Neutrophil (primary cell): ENCODE measurements around the gene BGN.

ENCODE experiments used
- H3K27ac ChIP-seq: fragments of 200-600 bp; sonication (generic); 2 replicates; pipeline ENCODE4 v1.5.1; 2016; ENCODE audit warnings: mild to moderate bottlenecking, moderate library complexity
- H3K27me3 ChIP-seq: fragments of 200-600 bp; sonication (generic); 2 replicates; pipeline ENCODE4 v1.6.0; 2016; ENCODE audit warnings: mild to moderate bottlenecking
- H3K36me3 ChIP-seq: fragments of 200-600 bp; sonication (generic); 2 replicates; pipeline ENCODE4 v1.5.1; 2017
- H3K4me1 ChIP-seq, 2 experiments: fragments of 200-600 bp in 1 of 2; sonication (generic) in 1 of 2; 1 replicate in 1 of 2; 2 replicates in 1 of 2; pipeline versions ENCODE4 v1.5.1 to v1.6.1; 2013 to 2016; ENCODE audit warnings: low read depth in 1 of 2, low read length in 1 of 2, mild to moderate bottlenecking in 1 of 2, moderate library complexity in 1 of 2; ENCODE audit not compliant: control insufficient read depth in 1 of 2, insufficient read depth in 1 of 2
- H3K4me3 ChIP-seq, 2 experiments: fragments of 200-600 bp in 1 of 2; sonication (generic) in 1 of 2; 1 replicate in 1 of 2; 2 replicates in 1 of 2; pipeline ENCODE4 v1.5.1; 2013 to 2016; ENCODE audit warnings: low read depth in 1 of 2, low read length in 1 of 2, mild to moderate bottlenecking in 1 of 2, moderate library complexity in 1 of 2
- H3K9me3 ChIP-seq: fragments of 200-600 bp; sonication (generic); 2 replicates; pipeline ENCODE4 v1.5.1; 2016
- TF ChIP-seq, protein P1 (sequence below): fragments of 200-600 bp; sonication (generic); IDR thresholded peaks from 2 replicates; pipeline ENCODE4 v1.5.1; 2016; ENCODE audit warnings: antibody characterized with exemption

Gene BGN

DNA sequence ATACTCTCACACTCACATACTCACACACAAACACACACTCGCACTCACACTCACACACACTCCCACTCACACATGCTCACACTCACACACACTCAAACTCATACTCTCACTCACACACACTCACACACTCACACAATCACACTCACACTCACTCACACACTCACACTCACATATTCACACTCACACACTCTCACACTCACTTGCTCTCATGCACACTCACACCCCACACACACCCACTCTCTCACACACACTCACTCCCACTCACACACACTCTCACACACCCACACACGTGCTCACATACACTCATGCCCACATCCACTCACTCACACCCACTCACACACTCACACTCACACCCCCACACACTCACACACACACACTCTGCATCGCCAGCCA lies 17.7 kb downstream of the BGN start:
- Histone ChIP-seq H3K27me3 (peaks cover 23% of the 10 kb centered on the region), H3K27ac (no peak overlapping the region), H3K4me3 (no peak overlapping the region), H3K9me3 (no peaks in the 10 kb centered on the region), H3K4me1 (no peaks in the 10 kb centered on the region), H3K36me3 (no peaks in the 10 kb centered on the region)
- TF ChIP-seq, protein P1, sequence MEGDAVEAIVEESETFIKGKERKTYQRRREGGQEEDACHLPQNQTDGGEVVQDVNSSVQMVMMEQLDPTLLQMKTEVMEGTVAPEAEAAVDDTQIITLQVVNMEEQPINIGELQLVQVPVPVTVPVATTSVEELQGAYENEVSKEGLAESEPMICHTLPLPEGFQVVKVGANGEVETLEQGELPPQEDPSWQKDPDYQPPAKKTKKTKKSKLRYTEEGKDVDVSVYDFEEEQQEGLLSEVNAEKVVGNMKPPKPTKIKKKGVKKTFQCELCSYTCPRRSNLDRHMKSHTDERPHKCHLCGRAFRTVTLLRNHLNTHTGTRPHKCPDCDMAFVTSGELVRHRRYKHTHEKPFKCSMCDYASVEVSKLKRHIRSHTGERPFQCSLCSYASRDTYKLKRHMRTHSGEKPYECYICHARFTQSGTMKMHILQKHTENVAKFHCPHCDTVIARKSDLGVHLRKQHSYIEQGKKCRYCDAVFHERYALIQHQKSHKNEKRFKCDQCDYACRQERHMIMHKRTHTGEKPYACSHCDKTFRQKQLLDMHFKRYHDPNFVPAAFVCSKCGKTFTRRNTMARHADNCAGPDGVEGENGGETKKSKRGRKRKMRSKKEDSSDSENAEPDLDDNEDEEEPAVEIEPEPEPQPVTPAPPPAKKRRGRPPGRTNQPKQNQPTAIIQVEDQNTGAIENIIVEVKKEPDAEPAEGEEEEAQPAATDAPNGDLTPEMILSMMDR, result no peak

DNA sequence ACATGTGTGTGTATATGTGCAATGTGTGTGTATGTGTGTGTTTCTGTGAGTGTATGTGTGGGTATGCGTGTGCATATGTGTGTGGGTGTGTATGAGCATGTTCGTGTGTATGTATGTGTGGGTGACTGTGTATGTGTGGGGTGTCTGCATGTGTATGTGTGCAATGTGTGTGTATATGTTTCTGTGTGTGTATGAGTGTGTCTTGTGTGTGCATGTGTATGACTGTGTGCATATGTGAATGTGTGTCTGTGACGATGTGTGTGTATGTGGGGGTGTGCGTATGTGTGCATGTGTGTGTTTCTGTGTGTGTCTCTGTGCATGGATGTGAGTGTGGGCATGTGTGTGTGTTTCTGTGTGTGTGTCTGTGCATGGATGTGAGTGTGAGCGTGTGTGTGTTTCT lies 18.5 kb downstream of the BGN start:
- no peak overlapping the region for H3K4me3 ChIP-seq
- H3K27ac ChIP-seq, result no peak overlapping the region
- TF ChIP-seq, protein P1, result no peak
- H3K4me1 ChIP-seq, result no peaks in the 10 kb centered on the region
- peaks cover 31% of the 10 kb centered on the region for H3K27me3 ChIP-seq
- H3K36me3 ChIP-seq, result no peaks in the 10 kb centered on the region
- no peaks in the 10 kb centered on the region for H3K9me3 ChIP-seq

DNA sequence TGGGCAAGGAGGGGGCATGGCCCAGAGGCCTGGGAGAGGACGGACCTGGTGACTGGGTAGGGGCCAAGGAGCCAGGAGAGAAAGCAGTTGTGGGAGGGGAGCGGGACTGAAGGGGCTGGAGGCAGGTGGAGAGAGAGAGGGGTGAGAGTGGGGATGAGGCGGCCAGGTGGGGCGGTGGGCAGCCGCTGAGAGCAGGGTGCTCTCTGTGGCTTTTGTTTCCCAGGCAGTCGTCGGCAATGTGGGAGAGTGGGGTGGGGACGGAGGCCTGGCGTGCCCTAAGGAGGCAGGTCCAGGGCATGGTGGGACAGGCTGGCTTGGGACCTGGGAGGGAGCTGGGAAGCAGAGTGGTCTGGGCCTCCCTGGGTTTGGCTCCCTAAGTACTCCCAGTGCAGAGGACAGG lies 19.5 kb downstream of the BGN start:
- Histone ChIP-seq H3K4me3 (no peak overlapping the region), H3K4me1 (no peaks in the 10 kb centered on the region), H3K27ac (no peak overlapping the region), H3K27me3 (peaks cover 41% of the 10 kb centered on the region), H3K36me3 (no peaks in the 10 kb centered on the region), H3K9me3 (no peaks in the 10 kb centered on the region)
- TF ChIP-seq, protein P1, result no peak

DNA sequence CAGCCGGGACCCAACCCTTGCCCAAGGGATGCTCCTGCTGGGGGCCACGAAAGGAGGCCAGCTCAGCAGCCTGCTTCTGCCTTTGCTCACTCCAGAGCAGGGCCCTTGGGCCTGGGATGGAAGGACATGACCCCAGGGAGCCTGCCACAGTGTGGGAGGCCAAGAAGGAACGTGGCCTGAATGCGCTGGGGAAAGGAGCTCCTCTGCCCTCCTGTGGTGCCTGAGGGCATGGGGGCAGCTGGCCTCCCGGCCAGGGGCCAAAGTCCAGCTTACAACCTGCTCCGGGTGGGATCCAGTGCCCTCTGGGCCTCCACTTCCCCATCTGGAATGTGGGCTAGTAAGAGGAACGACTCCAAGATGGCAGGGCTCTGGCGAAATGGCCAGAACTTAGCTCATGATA lies 20.7 kb downstream of the BGN start:
- peaks cover 52% of the 10 kb centered on the region for H3K27me3 ChIP-seq
- no peak overlapping the region for H3K4me3 ChIP-seq
- no peaks in the 10 kb centered on the region for H3K4me1 ChIP-seq
- TF ChIP-seq, protein P1, result no peak
- H3K9me3 ChIP-seq, result no peaks in the 10 kb centered on the region
- no peak overlapping the region for H3K27ac ChIP-seq
- H3K36me3 ChIP-seq, result no peaks in the 10 kb centered on the region

DNA sequence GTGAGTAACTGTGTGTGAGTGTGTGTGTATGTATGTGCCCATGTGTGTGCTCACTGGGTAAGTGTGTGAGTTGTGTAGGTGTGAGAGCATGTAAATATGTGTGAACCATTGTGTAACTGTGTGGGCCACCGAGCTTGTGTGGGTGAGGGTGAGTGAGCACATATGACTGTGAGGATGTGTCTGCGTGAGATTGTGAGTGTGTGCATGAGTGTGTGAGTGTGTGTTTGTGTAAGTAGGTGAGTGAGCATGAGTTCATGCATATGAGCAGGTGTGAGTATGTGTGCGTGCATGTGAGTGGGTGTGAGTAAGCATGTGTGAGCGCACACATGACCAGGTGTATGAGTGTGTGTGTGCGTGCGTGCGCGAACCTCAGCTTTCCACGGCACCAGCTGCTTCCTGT lies 21.3 kb downstream of the BGN start:
- no peaks in the 10 kb centered on the region for H3K9me3 ChIP-seq
- H3K36me3 ChIP-seq, result no peaks in the 10 kb centered on the region
- H3K27ac ChIP-seq, result no peak overlapping the region
- H3K4me1 ChIP-seq, result no peaks in the 10 kb centered on the region
- TF ChIP-seq, protein P1, result no peak
- H3K27me3 ChIP-seq, result peaks cover 59% of the 10 kb centered on the region
- H3K4me3 ChIP-seq, result no peak overlapping the region

DNA sequence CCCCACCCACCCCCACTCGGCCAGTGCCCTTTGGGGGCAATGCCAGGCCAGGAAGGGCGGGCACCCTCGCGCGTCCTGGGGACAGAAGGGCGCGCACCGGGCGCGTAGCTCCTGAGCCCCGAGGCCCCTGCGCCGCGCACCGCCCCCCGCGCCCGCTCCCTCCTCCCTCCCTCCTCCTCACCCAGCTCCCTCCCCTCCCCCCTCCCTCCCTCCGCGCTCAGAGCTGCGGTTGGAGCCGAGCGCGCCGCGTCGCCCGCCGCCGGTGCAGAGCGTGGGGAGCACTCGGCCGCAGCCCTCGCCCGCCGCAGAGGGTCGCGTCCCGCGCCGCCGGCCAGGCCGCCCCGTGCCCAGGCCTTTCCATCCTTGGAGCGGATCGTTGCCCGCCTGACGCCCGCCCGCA lies 22.6 kb downstream of the BGN start, which contains the start of gene ATP2B3:
ATP2B3 (plus strand) TSS at position 220 of the 400 bp plus-strand sequence. CDS start 18,606 bp downstream, outside the sequence.
- no peaks in the 10 kb centered on the region for H3K9me3 ChIP-seq
- TF ChIP-seq, protein P1, result no peak
- no peaks in the 10 kb centered on the region for H3K4me1 ChIP-seq
- no peaks in the 10 kb centered on the region for H3K36me3 ChIP-seq
- no peak within 1 kb of the TSS for H3K27ac ChIP-seq
- H3K27me3 ChIP-seq, result peaks cover 72% of the 10 kb centered on the region
- no peak within 1 kb of the TSS for H3K4me3 ChIP-seq
